HepG2 (cell line): ENCODE data around the gene NSD1. TPM values are rescaled to one million over a fixed set of nuclear protein-coding genes. Genes with fewer than 3 reads are reported as not detected.

Experiments used
- AGO1 ChIP-seq: fragments of 200-400 bp; formaldehyde crosslinking; IDR thresholded peaks from 2 replicates; pipeline ENCODE4 v1.6.1; 2017; ENCODE audit warnings: mild to moderate bottlenecking, low read depth, low read length, moderate library complexity; ENCODE audit not compliant: poor library complexity, severe bottlenecking
- GABPB1 ChIP-seq: IDR thresholded peaks from 2 replicates; pipeline ENCODE4 v1.6.1; 2016; ENCODE audit warnings: mild to moderate bottlenecking, missing genetic modification reagents, moderate library complexity, missing compliant biosample characterization
- GATAD2A ChIP-seq: IDR thresholded peaks from 2 replicates; pipeline ENCODE4 v1.6.1; 2016
- GPN1 ChIP-seq: sonication (generic); formaldehyde crosslinking; IDR thresholded peaks from 2 replicates; pipeline ENCODE4 v1.5.1; 2020; ENCODE audit warnings: missing genetic modification reagents, borderline replicate concordance
- KAT8 ChIP-seq: IDR thresholded peaks from 2 replicates; pipeline ENCODE4 v1.6.1; 2016; ENCODE audit warnings: missing genetic modification reagents, missing compliant biosample characterization
- KLF11 ChIP-seq: IDR thresholded peaks from 2 replicates; pipeline ENCODE4 v1.6.1; 2016; ENCODE audit warnings: missing compliant biosample characterization
- MBNL3 ChIP-seq: fragments of 250-450 bp; sonication (Bioruptor Pico); conservative IDR thresholded peaks from 2 replicates; pipeline ENCODE4 v1.8.0; 2022; ENCODE audit warnings: mild to moderate bottlenecking, inconsistent platforms
- MXI1 ChIP-seq: IDR thresholded peaks from 3 replicates; pipeline ENCODE4 v1.6.1; 2012; ENCODE audit warnings: low read depth, low read length, inconsistent platforms, borderline replicate concordance
- MYC ChIP-seq: sonication (generic); formaldehyde crosslinking; IDR thresholded peaks from 2 replicates; pipeline ENCODE4 v1.9.0; 2021; ENCODE audit warnings: missing genetic modification reagents, borderline replicate concordance
- NFE2L2 ChIP-seq: fragments of 150-350 bp; IDR thresholded peaks from 2 replicates; pipeline ENCODE4 v1.6.1; 2014; ENCODE audit warnings: low read length
- PCBP1 ChIP-seq: fragments of 200-400 bp; formaldehyde crosslinking; IDR thresholded peaks from 2 replicates; pipeline ENCODE4 v1.6.1; 2017; ENCODE audit warnings: mild to moderate bottlenecking, low read depth, low read length, borderline replicate concordance
- SMARCC2 ChIP-seq: fragments of 450-650 bp; IDR thresholded peaks from 2 replicates; pipeline ENCODE4 v1.6.1; 2017; ENCODE audit warnings: antibody characterized with exemption, mild to moderate bottlenecking
- SNAPC2 ChIP-seq: sonication (generic); formaldehyde crosslinking; IDR thresholded peaks from 2 replicates; pipeline ENCODE4 v1.8.1; 2022; ENCODE audit warnings: mild to moderate bottlenecking, missing genetic modification reagents
- STAT5B ChIP-seq: sonication (generic); formaldehyde crosslinking; IDR thresholded peaks from 2 replicates; pipeline ENCODE4 v1.4.0; 2020; ENCODE audit warnings: missing genetic modification reagents
- TCF7L2 ChIP-seq: IDR thresholded peaks from 2 replicates; pipeline ENCODE4 v1.6.1; 2011; ENCODE audit warnings: mild to moderate bottlenecking, low read depth, low read length, moderate library complexity
- U2AF2 ChIP-seq: fragments of 200-400 bp; formaldehyde crosslinking; IDR thresholded peaks from 2 replicates; pipeline ENCODE4 v1.6.1; 2017; ENCODE audit warnings: low read depth, mild to moderate bottlenecking, low read length
- ZNF354B ChIP-seq: sonication (generic); formaldehyde crosslinking; IDR thresholded peaks from 2 replicates; pipeline ENCODE4 v1.8.0; 2022; ENCODE audit warnings: mild to moderate bottlenecking, missing genetic modification reagents
- ZNF510 ChIP-seq: sonication (generic); formaldehyde crosslinking; IDR thresholded peaks from 2 replicates; pipeline ENCODE4 v1.4.0; 2020; ENCODE audit warnings: low read depth, mild to moderate bottlenecking, missing genetic modification reagents
- ZNF674 ChIP-seq: sonication (generic); formaldehyde crosslinking; IDR thresholded peaks from 2 replicates; pipeline ENCODE4 v1.5.0; 2020; ENCODE audit warnings: low read depth, mild to moderate bottlenecking, missing genetic modification reagents
- ZNF768 ChIP-seq: sonication (generic); formaldehyde crosslinking; IDR thresholded peaks from 2 replicates; pipeline ENCODE4 v1.4.0; 2020; ENCODE audit warnings: missing genetic modification reagents
- ZNF788 ChIP-seq: sonication (generic); formaldehyde crosslinking; IDR thresholded peaks from 2 replicates; pipeline ENCODE4 v1.5.0; 2020; ENCODE audit warnings: mild to moderate bottlenecking, missing genetic modification reagents, borderline replicate concordance
- polyA plus RNA-seq, 8 experiments: library from polyadenylated mRNA; depleted of rRNA in 3 of 8; stranded (reverse) in 7 of 8; unstranded in 1 of 8; fragments of >200 nt; fragmentation: Illumina TruSeq in 4 of 8; extraction: Trizol in 4 of 8; gene quantifications; 2 replicates each; pipeline versions ENCODE4 v1.2.1 to v1.2.3, GENCODE V29; 2011 to 2016; ENCODE audit warnings: low read depth in 4 of 8, missing spikeins in 1 of 8, mixed read lengths in 1 of 8; ENCODE audit not compliant: insufficient read depth in 1 of 8
- total RNA-seq, 5 experiments: library from RNA; depleted of rRNA; stranded (reverse); fragments of >200 nt; fragmentation: Illumina TruSeq; extraction: Trizol; gene quantifications; 2 replicates each; pipeline ENCODE4 v1.2.3, GENCODE V29; 2016; ENCODE audit warnings: low read depth in 1 of 5
- TF ChIP-seq, protein P1 (sequence below): sonication (generic); formaldehyde crosslinking; IDR thresholded peaks from 2 replicates; pipeline ENCODE4 v1.4.0; 2020; ENCODE audit warnings: missing genetic modification reagents
- TF ChIP-seq, protein P2 (sequence below): sonication (generic); formaldehyde crosslinking; IDR thresholded peaks from 2 replicates; pipeline ENCODE4 v1.4.0; 2020; ENCODE audit warnings: missing genetic modification reagents
- TF ChIP-seq, protein P3 (sequence below): sonication (generic); formaldehyde crosslinking; IDR thresholded peaks from 2 replicates; pipeline ENCODE4 v1.4.0; 2020; ENCODE audit warnings: mild to moderate bottlenecking, missing genetic modification reagents
- TF ChIP-seq, protein P4 (sequence below): sonication (generic); formaldehyde crosslinking; IDR thresholded peaks from 2 replicates; pipeline ENCODE4 v1.8.1; 2023; ENCODE audit warnings: mild to moderate bottlenecking, missing genetic modification reagents
- TF ChIP-seq, protein P5 (sequence below): sonication (generic); formaldehyde crosslinking; IDR thresholded peaks from 2 replicates; pipeline ENCODE4 v1.8.0; 2022; ENCODE audit warnings: missing genetic modification reagents, mild to moderate bottlenecking, inconsistent platforms, borderline replicate concordance

The NSD1 gene
- total and polyA plus RNA-seq, 2 of the 13 experiments (the other 11 are each of a cell fraction or from before 2014, with no cell fraction given), result 0.01 to 0.09 TPM

DNA sequence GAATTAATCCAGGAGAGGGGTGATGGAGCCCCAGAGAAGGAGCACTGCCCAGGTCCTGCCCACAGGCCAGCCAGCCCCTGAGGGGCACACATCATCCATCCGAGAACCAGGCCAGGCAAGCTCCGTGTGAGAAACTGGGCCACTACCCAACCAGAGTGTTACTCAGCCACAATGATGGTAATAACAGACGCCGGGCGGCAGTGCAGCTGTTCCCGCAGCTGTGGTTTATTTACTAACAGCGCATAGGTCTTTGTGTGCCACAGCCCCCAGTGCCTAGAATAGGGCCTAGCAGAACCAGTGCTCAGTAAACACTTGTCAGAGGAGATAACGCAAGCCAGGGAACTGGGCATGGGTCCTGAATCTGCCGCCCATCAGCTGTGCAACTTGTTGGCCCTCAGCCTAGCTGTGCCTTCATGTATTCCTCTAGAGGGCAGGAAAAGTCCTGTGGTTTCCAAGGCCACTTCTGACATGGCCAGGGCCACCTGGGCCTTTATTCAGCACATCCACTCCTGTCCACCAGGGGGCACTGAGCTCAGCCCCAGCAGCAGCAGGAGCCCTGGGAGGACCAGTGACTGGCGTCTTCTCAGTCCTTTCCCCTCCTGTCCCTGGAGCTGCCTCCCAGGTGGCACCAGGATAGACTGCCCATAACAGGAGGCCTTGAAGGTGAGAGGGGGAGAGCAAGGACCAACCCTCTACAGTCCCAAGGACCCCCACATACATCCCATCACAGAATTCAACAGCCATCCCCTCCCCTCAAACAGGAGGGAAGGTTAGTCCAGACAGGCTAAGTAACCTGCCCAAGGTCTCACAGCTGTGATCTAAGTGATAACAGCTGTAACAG is 176.0 kb downstream of the NSD1 start (continued):
- TF ChIP-seq MYC (CRISPR knock-in tag), result peak; percentile 25; the same call in 1 of the 2 replicates
- TF ChIP-seq GABPB1, result 0 out of 2 replicates have a peak, but pooled peaks have one; percentile 13
- TF ChIP-seq U2AF2, result no peak
- no peak for TF ChIP-seq PCBP1
- 0 out of 2 replicates have a peak, but pooled peaks have one; percentile 61 for TF ChIP-seq ZNF788
- TF ChIP-seq SMARCC2, result no peak
- TF ChIP-seq, protein P1, sequence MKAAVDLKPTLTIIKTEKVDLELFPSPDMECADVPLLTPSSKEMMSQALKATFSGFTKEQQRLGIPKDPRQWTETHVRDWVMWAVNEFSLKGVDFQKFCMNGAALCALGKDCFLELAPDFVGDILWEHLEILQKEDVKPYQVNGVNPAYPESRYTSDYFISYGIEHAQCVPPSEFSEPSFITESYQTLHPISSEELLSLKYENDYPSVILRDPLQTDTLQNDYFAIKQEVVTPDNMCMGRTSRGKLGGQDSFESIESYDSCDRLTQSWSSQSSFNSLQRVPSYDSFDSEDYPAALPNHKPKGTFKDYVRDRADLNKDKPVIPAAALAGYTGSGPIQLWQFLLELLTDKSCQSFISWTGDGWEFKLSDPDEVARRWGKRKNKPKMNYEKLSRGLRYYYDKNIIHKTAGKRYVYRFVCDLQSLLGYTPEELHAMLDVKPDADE (CRISPR knock-in tag), result no peak
- no peak for TF ChIP-seq TCF7L2
- TF ChIP-seq, protein P2, sequence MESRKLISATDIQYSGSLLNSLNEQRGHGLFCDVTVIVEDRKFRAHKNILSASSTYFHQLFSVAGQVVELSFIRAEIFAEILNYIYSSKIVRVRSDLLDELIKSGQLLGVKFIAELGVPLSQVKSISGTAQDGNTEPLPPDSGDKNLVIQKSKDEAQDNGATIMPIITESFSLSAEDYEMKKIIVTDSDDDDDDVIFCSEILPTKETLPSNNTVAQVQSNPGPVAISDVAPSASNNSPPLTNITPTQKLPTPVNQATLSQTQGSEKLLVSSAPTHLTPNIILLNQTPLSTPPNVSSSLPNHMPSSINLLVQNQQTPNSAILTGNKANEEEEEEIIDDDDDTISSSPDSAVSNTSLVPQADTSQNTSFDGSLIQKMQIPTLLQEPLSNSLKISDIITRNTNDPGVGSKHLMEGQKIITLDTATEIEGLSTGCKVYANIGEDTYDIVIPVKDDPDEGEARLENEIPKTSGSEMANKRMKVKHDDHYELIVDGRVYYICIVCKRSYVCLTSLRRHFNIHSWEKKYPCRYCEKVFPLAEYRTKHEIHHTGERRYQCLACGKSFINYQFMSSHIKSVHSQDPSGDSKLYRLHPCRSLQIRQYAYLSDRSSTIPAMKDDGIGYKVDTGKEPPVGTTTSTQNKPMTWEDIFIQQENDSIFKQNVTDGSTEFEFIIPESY (CRISPR knock-in tag), result peak; percentile 55; the same call in 1 of the 2 replicates
- no peak for TF ChIP-seq AGO1
- TF ChIP-seq, protein P3, sequence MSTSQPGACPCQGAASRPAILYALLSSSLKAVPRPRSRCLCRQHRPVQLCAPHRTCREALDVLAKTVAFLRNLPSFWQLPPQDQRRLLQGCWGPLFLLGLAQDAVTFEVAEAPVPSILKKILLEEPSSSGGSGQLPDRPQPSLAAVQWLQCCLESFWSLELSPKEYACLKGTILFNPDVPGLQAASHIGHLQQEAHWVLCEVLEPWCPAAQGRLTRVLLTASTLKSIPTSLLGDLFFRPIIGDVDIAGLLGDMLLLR (CRISPR knock-in tag), result no peak
- TF ChIP-seq STAT5B (CRISPR knock-in tag), result no peak
- TF ChIP-seq ZNF510 (CRISPR knock-in tag), result no peak
- TF ChIP-seq, protein P4, sequence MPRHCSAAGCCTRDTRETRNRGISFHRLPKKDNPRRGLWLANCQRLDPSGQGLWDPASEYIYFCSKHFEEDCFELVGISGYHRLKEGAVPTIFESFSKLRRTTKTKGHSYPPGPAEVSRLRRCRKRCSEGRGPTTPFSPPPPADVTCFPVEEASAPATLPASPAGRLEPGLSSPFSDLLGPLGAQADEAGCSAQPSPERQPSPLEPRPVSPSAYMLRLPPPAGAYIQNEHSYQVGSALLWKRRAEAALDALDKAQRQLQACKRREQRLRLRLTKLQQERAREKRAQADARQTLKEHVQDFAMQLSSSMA, result no peak; the same call in 1 of the 2 replicates
- TF ChIP-seq ZNF354B (CRISPR knock-in tag), result no peak
- no peak for TF ChIP-seq GATAD2A (CRISPR knock-in tag)
- no peak for TF ChIP-seq GPN1
- TF ChIP-seq MXI1, result peak; percentile 53; the same call in 1 of the 3 replicates
- TF ChIP-seq KAT8 (CRISPR knock-in tag), result no peak
- peak; percentile 86 for TF ChIP-seq ZNF768
- no peak for TF ChIP-seq NFE2L2
- no peak for TF ChIP-seq KLF11
- TF ChIP-seq, protein P5, sequence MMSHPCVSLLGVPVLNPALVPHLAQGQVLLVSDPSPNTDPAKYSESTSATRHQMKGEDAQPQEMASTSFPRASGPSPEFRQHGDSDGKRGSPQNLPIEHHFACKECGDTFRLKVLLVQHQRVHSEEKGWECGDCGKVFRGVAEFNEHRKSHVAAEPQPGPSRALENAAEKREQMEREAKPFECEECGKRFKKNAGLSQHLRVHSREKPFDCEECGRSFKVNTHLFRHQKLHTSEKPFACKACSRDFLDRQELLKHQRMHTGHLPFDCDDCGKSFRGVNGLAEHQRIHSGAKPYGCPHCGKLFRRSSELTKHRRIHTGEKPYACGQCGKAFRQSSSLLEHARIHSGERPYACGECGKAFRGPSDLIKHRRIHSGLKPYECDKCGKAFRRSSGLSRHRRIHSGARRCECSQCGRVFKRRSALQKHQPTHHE (CRISPR knock-in tag), result no peak
- TF ChIP-seq MBNL3 (CRISPR knock-in tag), result no peak
- no peak for TF ChIP-seq ZNF674
- no peak for TF ChIP-seq SNAPC2 (CRISPR knock-in tag)
